ENCODE measurements around the gene TP53TG5. TPM values are rescaled to one million over a fixed set of nuclear protein-coding genes. Genes with fewer than 3 reads are reported as not detected.
A peak's percentile ranks its signal among the peaks of the same experiment; 100 is the strongest.

Gene TP53TG5
- total RNA-seq, 1 donor from 2014 or later = not detected

GRCh38 chr20:45377269-45377668 is 856 bp downstream of the TP53TG5 start:
- Mint-ChIP-seq H3K4me3 (ENCODE audit: unreplicated experiment) (no peak overlapping the region), H3K9me3 (ENCODE audit: low read depth) (no peaks in the 10 kb centered on the region), H3K27ac (ENCODE audit: unreplicated experiment) (no peak overlapping the region), H3K36me3 (ENCODE audit: low read depth) (peaks cover 5% of the 10 kb centered on the region), H3K4me1 (ENCODE audit: low read depth) (no peaks in the 10 kb centered on the region), H3K27me3 (ENCODE audit: low read depth) (no peaks in the 10 kb centered on the region)
- no peak for DNase-seq (ENCODE audit: low spot score)
- no peak for TF ChIP-seq CTCF (IDR thresholded peaks at IDR 0.05)

GRCh38 chr20:45374966-45375365 is 3.2 kb downstream of the TP53TG5 start:
- Mint-ChIP-seq H3K4me3 (ENCODE audit: unreplicated experiment) (no peak overlapping the region), H3K27ac (ENCODE audit: unreplicated experiment) (no peak overlapping the region), H3K9me3 (ENCODE audit: low read depth) (no peaks in the 10 kb centered on the region), H3K27me3 (ENCODE audit: low read depth) (no peaks in the 10 kb centered on the region), H3K36me3 (ENCODE audit: low read depth) (peaks cover 3% of the 10 kb centered on the region), H3K4me1 (ENCODE audit: low read depth) (no peaks in the 10 kb centered on the region)
- no peak for TF ChIP-seq CTCF (IDR thresholded peaks at IDR 0.05)
- no peak for DNase-seq (ENCODE audit: low spot score)

GRCh38 chr20:45374101-45374467 is 4.0 kb downstream of the TP53TG5 start:
- no peaks in the 10 kb centered on the region for H3K9me3 Mint-ChIP-seq (ENCODE audit: low read depth)
- no peak for DNase-seq (ENCODE audit: low spot score)
- peak; percentile 46 for TF ChIP-seq CTCF (IDR thresholded peaks at IDR 0.05)
- H3K36me3 Mint-ChIP-seq (ENCODE audit: low read depth) = peaks cover 3% of the 10 kb centered on the region
- H3K4me3 Mint-ChIP-seq (ENCODE audit: unreplicated experiment) = no peak overlapping the region
- H3K4me1 Mint-ChIP-seq (ENCODE audit: low read depth) = no peaks in the 10 kb centered on the region
- H3K27me3 Mint-ChIP-seq (ENCODE audit: low read depth) = no peaks in the 10 kb centered on the region
- H3K27ac Mint-ChIP-seq (ENCODE audit: unreplicated experiment) = no peak overlapping the region

GRCh38 chr20:45373353-45374100 is 4.6 kb downstream of the TP53TG5 start:
- Mint-ChIP-seq H3K4me1 (ENCODE audit: low read depth) (no peaks in the 10 kb centered on the region), H3K27ac (ENCODE audit: unreplicated experiment) (no peak overlapping the region), H3K9me3 (ENCODE audit: low read depth) (no peaks in the 10 kb centered on the region), H3K4me3 (ENCODE audit: unreplicated experiment) (peak overlapping the region; percentile 65), H3K36me3 (ENCODE audit: low read depth) (peaks cover 3% of the 10 kb centered on the region), H3K27me3 (ENCODE audit: low read depth) (no peaks in the 10 kb centered on the region)
- no peak for DNase-seq (ENCODE audit: low spot score)
- TF ChIP-seq CTCF (IDR thresholded peaks at IDR 0.05) = peak; percentile 86

- Mint-ChIP-seq H3K9me3 (ENCODE audit: low read depth) (no peaks in the 10 kb centered on the region), H3K27me3 (ENCODE audit: low read depth) (no peaks in the 10 kb centered on the region), H3K27ac (ENCODE audit: unreplicated experiment) (no peak overlapping the region), H3K36me3 (ENCODE audit: low read depth) (peaks cover 9% of the 10 kb centered on the region), H3K4me3 (ENCODE audit: unreplicated experiment) (no peak overlapping the region), H3K4me1 (ENCODE audit: low read depth) (no peaks in the 10 kb centered on the region)
- no peak for DNase-seq (ENCODE audit: low spot score)
- no peak for TF ChIP-seq CTCF (IDR thresholded peaks at IDR 0.05)
These were observed 5.3 kb downstream of the TP53TG5 start for GRCh38 chr20:45372646-45373352.
